Measurements from ENCODE around the gene LGALS3. TPM values are rescaled to one million over a fixed set of nuclear protein-coding genes. Genes with fewer than 3 reads are reported as not detected.

LGALS3 gene
- polyA plus RNA-seq, 1 donor: 41.9 TPM

DNA sequence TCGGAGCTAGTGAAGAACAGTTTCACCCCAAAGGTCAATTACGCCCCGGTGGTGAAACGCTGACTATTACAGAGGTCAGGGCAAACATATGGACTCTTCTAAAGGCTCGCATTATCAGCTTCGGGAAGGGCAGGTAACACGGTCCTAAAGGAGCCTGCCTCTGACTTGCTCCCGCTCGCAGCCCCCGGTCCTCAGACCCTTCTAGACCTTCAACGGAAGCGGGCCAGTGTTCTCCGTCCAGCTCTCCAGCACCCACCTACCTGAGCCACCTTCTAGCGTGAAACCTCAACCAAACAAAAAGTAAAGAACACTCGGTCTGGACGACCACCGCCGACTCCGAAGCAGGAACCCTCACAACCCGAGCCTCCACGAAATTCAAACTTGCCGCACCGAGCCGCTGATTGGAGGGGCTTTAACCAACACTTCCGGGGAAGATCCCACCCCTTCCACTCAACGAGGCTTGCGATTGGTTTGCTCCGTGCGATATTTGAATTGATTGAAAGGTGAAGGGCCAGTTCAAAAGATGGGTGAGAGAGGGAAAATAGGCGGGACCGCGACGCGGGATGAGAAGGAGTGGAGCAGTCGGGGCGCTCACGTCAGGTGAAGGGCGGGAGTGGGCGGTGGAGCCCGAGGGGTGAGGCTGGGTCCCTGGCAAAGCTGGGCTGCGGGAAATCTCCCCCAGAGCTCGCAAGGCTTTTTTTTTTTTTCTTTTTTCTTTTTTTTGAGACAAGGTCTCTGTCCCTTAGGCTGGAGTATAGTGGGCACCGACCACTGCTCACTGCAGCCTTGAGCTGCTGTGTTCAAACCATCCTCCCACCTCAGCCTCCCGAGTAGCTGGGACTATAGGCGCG, 62.4 kb downstream of the LGALS3 start, which contains the start of gene DLGAP5:
Gene DLGAP5 (minus strand): TSS at position 383 of the 851 bp plus-strand sequence. CDS start 2,406 bp downstream, outside the sequence.
- DNase-seq: peak; percentile 95

DNA sequence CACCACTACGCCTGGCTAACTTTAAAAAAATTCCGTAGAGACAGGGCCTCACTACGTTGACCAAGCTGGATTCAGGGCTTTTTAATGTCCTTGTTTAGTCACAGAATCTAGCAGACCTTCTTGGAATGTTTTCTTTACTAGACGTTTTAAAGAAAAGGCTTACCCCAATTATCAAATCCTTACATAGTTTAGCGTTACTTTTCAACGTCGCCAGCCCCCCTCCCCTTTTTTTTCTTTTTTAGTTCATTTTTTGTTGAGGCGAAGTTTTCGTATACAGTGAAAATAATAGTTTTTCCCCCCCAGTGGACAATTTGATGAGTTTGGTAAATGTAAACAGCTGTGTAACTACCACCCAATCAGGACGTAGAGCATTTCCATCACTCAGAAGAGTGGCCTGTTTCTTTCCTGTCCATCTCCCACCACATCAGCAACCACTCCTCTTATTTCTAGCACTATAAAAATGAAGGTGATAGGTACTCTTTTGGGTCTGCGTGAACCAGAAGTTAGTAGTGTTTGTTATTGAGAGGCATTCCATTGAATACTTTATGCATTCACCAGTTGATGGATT, 63.1 kb downstream of the LGALS3 start:
- DNase-seq: no peak

DNA sequence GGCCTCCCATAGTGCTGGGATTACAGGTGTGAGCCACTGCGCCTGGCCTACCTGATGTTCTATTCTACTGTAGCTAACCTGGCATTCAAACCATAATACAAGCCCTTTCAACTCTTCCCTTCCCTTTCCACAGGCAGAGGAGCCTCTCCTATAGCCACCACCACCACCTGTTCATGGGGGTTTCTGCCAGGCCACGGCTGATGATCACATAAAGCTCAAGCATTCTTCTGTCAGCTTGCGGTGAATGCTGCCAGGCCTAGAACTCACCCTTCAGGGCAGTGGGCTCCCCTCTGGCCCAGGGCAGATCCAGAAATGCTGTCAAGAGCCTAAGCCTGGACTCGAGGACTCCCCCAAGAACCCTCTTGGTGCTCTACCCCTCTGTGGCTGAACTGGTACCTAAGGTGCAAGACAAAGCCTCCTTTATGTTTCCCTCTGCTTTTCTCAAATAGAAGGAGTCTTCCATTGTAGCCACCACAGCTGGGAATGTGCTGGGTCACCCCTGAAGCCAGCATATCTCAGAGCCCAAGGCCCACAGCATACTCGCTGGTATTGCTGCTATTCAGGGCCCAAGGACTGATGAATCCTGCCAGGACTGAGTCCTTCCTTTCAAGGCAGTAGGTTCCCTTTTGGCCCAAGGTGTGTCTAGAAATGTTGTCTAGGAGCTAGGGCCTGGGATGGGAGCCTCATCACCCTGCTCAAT, 65.8 kb downstream of the LGALS3 start:
- no peak for DNase-seq

Other genes starting within 250 kb of the LGALS3 start
- gene GCH1, start 226.4 kb upstream of the LGALS3 start, polyA plus RNA-seq (ENCODE audit: insufficient read length): 4.9 TPM
- 7.9 TPM for gene WDHD1, start 102.2 kb upstream of the LGALS3 start, polyA plus RNA-seq (ENCODE audit: insufficient read length)
- gene SOCS4, start 102.0 kb upstream of the LGALS3 start, polyA plus RNA-seq (ENCODE audit: insufficient read length): 8.8 TPM
- 66.6 TPM for gene MAPK1IP1L, start 77.6 kb upstream of the LGALS3 start, polyA plus RNA-seq (ENCODE audit: insufficient read length)
- gene DLGAP5, start 62.3 kb downstream of the LGALS3 start, polyA plus RNA-seq (ENCODE audit: insufficient read length): 8.3 TPM
- gene FBXO34, start 142.2 kb downstream of the LGALS3 start, polyA plus RNA-seq (ENCODE audit: insufficient read length): 15.8 TPM